ENCODE results near the gene ZNF236. TPM values are rescaled to one million over a fixed set of nuclear protein-coding genes. Genes with fewer than 3 reads are reported as not detected.
"Not testable (repeated sequence)": the region's sequence is repeated elsewhere in the genome, so short reads cannot be mapped to it uniquely, and the experiment has no call there.

Gene ZNF236
- total and polyA plus RNA-seq, 2 donors (not counting 1 experiment from before 2014, with no cell fraction given), result 8.9 to 39.5 TPM

DNA sequence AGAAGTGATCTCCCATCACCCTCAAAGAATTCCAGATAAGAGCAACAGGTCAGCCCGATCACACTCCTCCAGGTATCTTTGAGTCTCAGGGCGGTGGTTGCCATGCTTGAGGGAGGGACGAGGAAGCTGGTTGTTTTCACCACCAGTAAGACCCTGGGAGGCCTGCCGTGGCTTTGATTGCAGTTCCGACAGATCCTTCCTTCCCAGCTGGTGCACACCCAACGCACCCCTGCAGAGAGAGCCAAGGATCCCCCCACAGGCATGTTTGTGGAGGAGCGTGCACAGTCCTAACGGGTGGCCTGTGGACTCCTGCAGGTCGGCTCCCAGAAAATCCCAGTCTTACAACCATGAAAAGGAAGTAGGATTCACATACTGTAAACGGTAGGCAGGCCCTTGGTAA is 13.8 kb upstream of the ZNF236 start:
- Mint-ChIP-seq H3K27me3 (no peaks in the 10 kb centered on the region), H3K4me3 (no peak overlapping the region), H3K9me3 (ENCODE audit: insufficient read depth) (no peaks in the 10 kb centered on the region), H3K27ac (no peak overlapping the region), H3K4me1 (peaks cover 7% of the 10 kb centered on the region)
- no peaks in the 10 kb centered on the region for H3K27me3 ChIP-seq (replicated peaks in 1 of 4; ENCODE audit: control extremely low read depth in 1 of 4, control insufficient read depth in 3 of 4, insufficient read depth in 4 of 4, low read length in 3 of 4)
- CTCF ChIA-PET, result interaction anchor here (0.6 to 0.7 kb wide), 3 partner anchors 60 to 871 kb away, joined by 4 to 5 read pairs (median 5); no protein-coding TSS in a partner anchor
- H3K9me3 ChIP-seq (ENCODE audit: control extremely low read depth in 1 of 3, control insufficient read depth in 2 of 3, insufficient read depth in 1 of 3, low read length in 2 of 3), result no peaks in the 10 kb centered on the region
- 96% methylated on average over 8 of the region's 10 CpGs for WGBS (ENCODE audit: insufficient coverage)
- H4K20me1 ChIP-seq (ENCODE audit: control insufficient read depth, insufficient read depth, low read length, poor library complexity, severe bottlenecking), result peaks cover 5% of the 10 kb centered on the region
- TF ChIP-seq EZH2 (IDR thresholded peaks at IDR 0.05; ENCODE audit: borderline replicate concordance, insufficient read depth, low read depth, low read length, poor library complexity, severe bottlenecking) (no peak), CTCF (IDR thresholded peaks at IDR 0.05) (no peak)
- POLR2A ChIA-PET, result no interaction called here
- no peak overlapping the region for H2AFZ ChIP-seq (ENCODE audit: insufficient read depth, low read depth, low read length, poor library complexity, severe bottlenecking)
- H3K36me3 ChIP-seq (replicated peaks in 1 of 2; ENCODE audit: control extremely low read depth in 1 of 2, control insufficient read depth in 1 of 2, extremely low read depth in 1 of 2, insufficient read depth in 2 of 2, low read length in 1 of 2), result peaks cover 0 to 9% of the 10 kb centered on the region in 2 experiments
- intact Hi-C loops (cut with micrococcal nuclease), result no loop called here
- H3K4me3 ChIP-seq (ENCODE audit: control extremely low read depth in 1 of 5, extremely low read depth in 1 of 5, insufficient read depth in 1 of 5, low read depth in 2 of 5, low read length in 4 of 5), result no peak overlapping the region
- ATAC-seq (ENCODE audit: low read depth), result no peak
- H3K4me2 ChIP-seq (replicated peaks; ENCODE audit: low read depth, low read length, poor library complexity, severe bottlenecking), result no peak overlapping the region
- H3K79me2 ChIP-seq (ENCODE audit: control insufficient read depth, insufficient read depth, low read length), result peaks cover 4% of the 10 kb centered on the region
- H3K4me1 ChIP-seq (ENCODE audit: control insufficient read depth in 2 of 2, insufficient read depth in 2 of 2, low read length in 2 of 2), result peaks cover 4 to 5% of the 10 kb centered on the region in 2 donors
- no peak overlapping the region for H3K9ac ChIP-seq (ENCODE audit: low read length)
- DNase-seq, result no peak
- H3K27ac ChIP-seq (ENCODE audit: low read length in 2 of 2), result no peak overlapping the region

- not testable (repeated sequence) for H3K9me3 Mint-ChIP-seq (ENCODE audit: insufficient read depth)
- CTCF ChIA-PET, result interaction anchor here (0.6 to 3.9 kb wide), 2 partner anchors 9 to 285 kb away, joined by 3 to 32 read pairs; no protein-coding TSS in a partner anchor
Measured at GRCh38 chr18:76811530-76811929, 10.8 kb upstream of the ZNF236 start.

More at GRCh38 chr18:76811530-76811929, 10.8 kb upstream of the ZNF236 start:
- H3K27ac ChIP-seq (ENCODE audit: low read length in 2 of 2); H3K9me3 ChIP-seq (ENCODE audit: control extremely low read depth in 1 of 3, control insufficient read depth in 2 of 3, insufficient read depth in 1 of 3, low read length in 2 of 3); H3K4me2 ChIP-seq (replicated peaks; ENCODE audit: low read depth, low read length, poor library complexity, severe bottlenecking); H3K4me3 ChIP-seq (ENCODE audit: control extremely low read depth in 1 of 5, extremely low read depth in 1 of 5, insufficient read depth in 1 of 5, low read depth in 2 of 5, low read length in 4 of 5); H3K9ac ChIP-seq (ENCODE audit: low read length); H3K27me3 Mint-ChIP-seq; H3K27ac Mint-ChIP-seq; POLR2A ChIA-PET; H3K27me3 ChIP-seq (replicated peaks in 1 of 4; ENCODE audit: control extremely low read depth in 1 of 4, control insufficient read depth in 3 of 4, insufficient read depth in 4 of 4, low read length in 3 of 4); H3K4me3 Mint-ChIP-seq; H2AFZ ChIP-seq (ENCODE audit: insufficient read depth, low read depth, low read length, poor library complexity, severe bottlenecking); H3K4me1 ChIP-seq (ENCODE audit: control insufficient read depth in 2 of 2, insufficient read depth in 2 of 2, low read length in 2 of 2); H4K20me1 ChIP-seq (ENCODE audit: control insufficient read depth, insufficient read depth, low read length, poor library complexity, severe bottlenecking); intact Hi-C loops (cut with micrococcal nuclease); H3K4me1 Mint-ChIP-seq: not testable (repeated sequence)
- Histone ChIP-seq H3K36me3 (replicated peaks in 1 of 2; ENCODE audit: control extremely low read depth in 1 of 2, control insufficient read depth in 1 of 2, extremely low read depth in 1 of 2, insufficient read depth in 2 of 2, low read length in 1 of 2) (peaks cover 0 to 13% of the 10 kb centered on the region in 2 experiments), H3K79me2 (ENCODE audit: control insufficient read depth, insufficient read depth, low read length) (peaks cover 11% of the 10 kb centered on the region)
- peak; percentile 49 for ATAC-seq (ENCODE audit: low read depth)
- peak; percentile 25 for DNase-seq
- 87% methylated on average over 4 of the region's 7 CpGs for WGBS (ENCODE audit: insufficient coverage)
